Measurements from ENCODE around the gene DCTN4. TPM values are rescaled to one million over a fixed set of nuclear protein-coding genes. Genes with fewer than 3 reads are reported as not detected.

The DCTN4 gene
- total RNA-seq, 1 experiment from 2014 or later = 48.5 TPM

DNA sequence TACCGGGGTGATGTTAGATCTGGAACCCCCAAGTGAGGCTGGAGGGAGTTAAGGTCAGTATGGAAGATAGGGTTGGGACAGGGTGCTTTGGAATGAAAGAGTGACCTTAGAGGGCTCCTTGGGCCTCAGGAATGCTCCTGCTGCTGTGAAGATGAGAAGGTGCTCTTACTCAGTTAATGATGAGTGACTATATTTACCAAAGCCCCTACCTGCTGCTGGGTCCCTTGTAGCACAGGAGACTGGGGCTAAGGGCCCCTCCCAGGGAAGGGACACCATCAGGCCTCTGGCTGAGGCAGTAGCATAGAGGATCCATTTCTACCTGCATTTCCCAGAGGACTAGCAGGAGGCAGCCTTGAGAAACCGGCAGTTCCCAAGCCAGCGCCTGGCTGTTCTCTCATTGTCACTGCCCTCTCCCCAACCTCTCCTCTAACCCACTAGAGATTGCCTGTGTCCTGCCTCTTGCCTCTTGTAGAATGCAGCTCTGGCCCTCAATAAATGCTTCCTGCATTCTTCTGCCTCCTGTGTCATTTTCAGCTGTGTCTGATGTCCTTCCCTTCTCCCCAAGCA is 100.0 kb downstream of the DCTN4 start:
- no peaks in the 10 kb centered on the region for H3K79me2 ChIP-seq (ENCODE audit: insufficient read depth, low read length)
- WGBS (ENCODE audit: extremely low coverage, insufficient read length, low lambda C conversion rate) = no CpG with 5 or more reads among the region's 3 CpGs
- H4K8ac ChIP-seq (replicated peaks; ENCODE audit: insufficient read length, low read depth, low read length) = no peak overlapping the region
- H3K18ac ChIP-seq (ENCODE audit: insufficient read length, low read depth, low read length) = no peak overlapping the region
- H3K79me1 ChIP-seq (ENCODE audit: insufficient read depth, low read depth, low read length, poor library complexity, severe bottlenecking) = no peaks in the 10 kb centered on the region
- H3K4me2 ChIP-seq (ENCODE audit: insufficient read depth, insufficient read length, low read length) = no peak overlapping the region
- no peak overlapping the region for H3T11ph ChIP-seq (ENCODE audit: low read length)
- H2BK120ac ChIP-seq (ENCODE audit: low read depth, low read length, poor library complexity, severe bottlenecking) = no peak overlapping the region
- H2BK20ac ChIP-seq (ENCODE audit: low read depth, low read length, poor library complexity, severe bottlenecking) = no peak overlapping the region
- H3K4me3 Mint-ChIP-seq = peak overlapping the region in 1 of 2 experiments; percentile 21; a peak in 1 of 5 replicates
- H3K27ac ChIP-seq (ENCODE audit: insufficient read length, low read depth, low read length) = no peak overlapping the region
- no peaks in the 10 kb centered on the region for H3K9me3 Mint-ChIP-seq
- no peak overlapping the region for H3K4ac ChIP-seq (ENCODE audit: low read depth, low read length)
- no peaks in the 10 kb centered on the region; a peak in 1 of 7 replicates for H3K36me3 Mint-ChIP-seq (ENCODE audit: insufficient read depth in 1 of 3, low read depth in 3 of 3)
- TF ChIP-seq, protein P1, sequence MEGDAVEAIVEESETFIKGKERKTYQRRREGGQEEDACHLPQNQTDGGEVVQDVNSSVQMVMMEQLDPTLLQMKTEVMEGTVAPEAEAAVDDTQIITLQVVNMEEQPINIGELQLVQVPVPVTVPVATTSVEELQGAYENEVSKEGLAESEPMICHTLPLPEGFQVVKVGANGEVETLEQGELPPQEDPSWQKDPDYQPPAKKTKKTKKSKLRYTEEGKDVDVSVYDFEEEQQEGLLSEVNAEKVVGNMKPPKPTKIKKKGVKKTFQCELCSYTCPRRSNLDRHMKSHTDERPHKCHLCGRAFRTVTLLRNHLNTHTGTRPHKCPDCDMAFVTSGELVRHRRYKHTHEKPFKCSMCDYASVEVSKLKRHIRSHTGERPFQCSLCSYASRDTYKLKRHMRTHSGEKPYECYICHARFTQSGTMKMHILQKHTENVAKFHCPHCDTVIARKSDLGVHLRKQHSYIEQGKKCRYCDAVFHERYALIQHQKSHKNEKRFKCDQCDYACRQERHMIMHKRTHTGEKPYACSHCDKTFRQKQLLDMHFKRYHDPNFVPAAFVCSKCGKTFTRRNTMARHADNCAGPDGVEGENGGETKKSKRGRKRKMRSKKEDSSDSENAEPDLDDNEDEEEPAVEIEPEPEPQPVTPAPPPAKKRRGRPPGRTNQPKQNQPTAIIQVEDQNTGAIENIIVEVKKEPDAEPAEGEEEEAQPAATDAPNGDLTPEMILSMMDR (conservative IDR thresholded peaks at IDR 0.05) = no peak
- peaks cover 19 to 41% of the 10 kb centered on the region in 2 experiments for H3K4me1 Mint-ChIP-seq
- no peaks in the 10 kb centered on the region for H3K4me1 ChIP-seq (ENCODE audit: insufficient read depth, low read length)
- H3K14ac ChIP-seq (ENCODE audit: insufficient read depth, low read length) = no peak overlapping the region
- H3K9me3 ChIP-seq (ENCODE audit: control insufficient read depth, low read depth, low read length) = no peaks in the 10 kb centered on the region
- no peak overlapping the region for H4K5ac ChIP-seq (ENCODE audit: insufficient read length, low read depth, low read length)
- no peak overlapping the region for H2BK12ac ChIP-seq (ENCODE audit: insufficient read length, low read depth, low read length)
- H2BK5ac ChIP-seq (ENCODE audit: insufficient read length, low read length) = no peak overlapping the region
- H2BK15ac ChIP-seq (ENCODE audit: low read depth, low read length) = no peak overlapping the region
- H2AK5ac ChIP-seq (ENCODE audit: insufficient read length, low read length) = no peak overlapping the region
- peaks cover 26% of the 10 kb centered on the region for H3K27me3 Mint-ChIP-seq (ENCODE audit: low read depth)
- H3K23ac ChIP-seq (ENCODE audit: insufficient read length, low read depth, low read length) = no peak overlapping the region
- no peak overlapping the region for H3K27ac Mint-ChIP-seq
- peak; percentile 24 for DNase-seq
- H2AFZ ChIP-seq (ENCODE audit: low read length) = no peak overlapping the region
- no peaks in the 10 kb centered on the region; the same call in 1 of the 2 replicates for H3K27me3 ChIP-seq (ENCODE audit: insufficient read depth, low read length)
- H4K20me1 ChIP-seq (ENCODE audit: control insufficient read depth, insufficient read depth, insufficient read length) = no peaks in the 10 kb centered on the region
- no peak overlapping the region for H3K56ac ChIP-seq (ENCODE audit: insufficient read length, low read depth, low read length)
- H3K23me2 ChIP-seq (ENCODE audit: insufficient read length, low read depth, low read length, poor library complexity, severe bottlenecking) = peaks cover 4% of the 10 kb centered on the region
- no peak overlapping the region for H4K91ac ChIP-seq (ENCODE audit: insufficient read length, low read depth, low read length)
- no peak overlapping the region for H3K9ac ChIP-seq (ENCODE audit: extremely low read depth, insufficient read length, low read length)

Other genes starting within 250 kb of the DCTN4 start
- gene SYNPO, start 118.4 kb downstream of the DCTN4 start, total RNA-seq (2021) = 1.7 and 1.9 TPM in 2 replicates
- 15.8 and 18.1 TPM in 2 replicates for gene MYOZ3, start 97.8 kb downstream of the DCTN4 start, total RNA-seq (2021)
- gene RBM22, start 58.0 kb downstream of the DCTN4 start, total RNA-seq (2021) = 44.9 and 47.0 TPM in 2 replicates
- 42.0 and 42.5 TPM in 2 replicates for gene SMIM3, start 19.7 kb upstream of the DCTN4 start, total RNA-seq (2021)
- 0.13 and 0.37 TPM in 2 replicates for gene IRGM, start 87.5 kb upstream of the DCTN4 start, total RNA-seq (2021)
- gene ZNF300, start 146.0 kb upstream of the DCTN4 start, total RNA-seq (2021) = 7.7 and 8.8 TPM in 2 replicates

All from H9 (cell line).